G401.6 (cell line): ENCODE results near the gene LPO.
A peak's percentile ranks its signal among the peaks of the same experiment; 100 is the strongest.

Experiments
- FAIRE-seq: peaks from 2 replicates; lab custom pipeline; 2012; peaks lifted over from hg19 to GRCh38; lab: Jason Lieb, UNC

LPO gene

GRCh38 chr17:58238147-58238634 is at the start of gene LPO:
TSS of gene LPO (plus strand) at chr17:58238584. CDS start at chr17:58242980, 4,396 bp downstream.
- no peak for FAIRE-seq

GRCh38 chr17:58189436-58190146 is 48.8 kb upstream of the LPO start:
- FAIRE-seq, result no peak

GRCh38 chr17:58191241-58191896 is 47.0 kb upstream of the LPO start:
- no peak for FAIRE-seq

GRCh38 chr17:58192612-58193011 is 45.8 kb upstream of the LPO start, which contains the start of gene EPX:
TSS of gene EPX (plus strand) at chr17:58192726. CDS start at chr17:58192847, 121 bp downstream.
- FAIRE-seq, result no peak

- no peak for FAIRE-seq
Measured at GRCh38 chr17:58193641-58194255, 44.6 kb upstream of the LPO start.

DNA sequence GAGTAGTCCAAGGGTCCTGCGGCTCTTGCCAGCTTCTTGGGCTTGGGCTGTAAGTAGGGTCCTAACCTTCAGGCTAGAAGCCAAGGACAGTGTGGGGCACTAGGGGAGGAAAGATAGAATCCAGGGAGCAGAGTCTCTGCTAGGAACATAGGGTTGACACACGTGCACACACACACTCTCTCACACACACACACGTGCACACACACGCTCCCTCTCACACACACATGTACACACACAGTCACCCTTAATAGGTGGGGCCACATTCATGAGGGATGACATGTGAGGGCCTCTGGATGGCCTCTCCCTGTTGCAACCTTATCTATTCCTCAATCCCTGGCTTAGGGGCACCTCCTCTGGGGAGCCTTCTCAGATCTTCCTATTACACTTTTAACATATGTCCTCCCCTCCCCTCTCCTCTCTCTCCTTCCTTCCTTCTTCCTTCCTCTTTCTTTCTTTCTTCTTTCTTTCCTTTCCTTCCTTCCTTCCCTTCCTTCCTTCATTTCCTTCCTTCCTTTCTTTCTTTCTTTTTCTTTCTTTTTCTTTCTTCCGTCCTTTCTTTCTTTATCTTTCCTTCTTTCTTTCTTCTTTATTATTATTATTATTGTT is 42.8 kb upstream of the LPO start:
- FAIRE-seq, result no peak

- no peak for FAIRE-seq
Measured at GRCh38 chr17:58196610-58197009, 41.8 kb upstream of the LPO start.

DNA sequence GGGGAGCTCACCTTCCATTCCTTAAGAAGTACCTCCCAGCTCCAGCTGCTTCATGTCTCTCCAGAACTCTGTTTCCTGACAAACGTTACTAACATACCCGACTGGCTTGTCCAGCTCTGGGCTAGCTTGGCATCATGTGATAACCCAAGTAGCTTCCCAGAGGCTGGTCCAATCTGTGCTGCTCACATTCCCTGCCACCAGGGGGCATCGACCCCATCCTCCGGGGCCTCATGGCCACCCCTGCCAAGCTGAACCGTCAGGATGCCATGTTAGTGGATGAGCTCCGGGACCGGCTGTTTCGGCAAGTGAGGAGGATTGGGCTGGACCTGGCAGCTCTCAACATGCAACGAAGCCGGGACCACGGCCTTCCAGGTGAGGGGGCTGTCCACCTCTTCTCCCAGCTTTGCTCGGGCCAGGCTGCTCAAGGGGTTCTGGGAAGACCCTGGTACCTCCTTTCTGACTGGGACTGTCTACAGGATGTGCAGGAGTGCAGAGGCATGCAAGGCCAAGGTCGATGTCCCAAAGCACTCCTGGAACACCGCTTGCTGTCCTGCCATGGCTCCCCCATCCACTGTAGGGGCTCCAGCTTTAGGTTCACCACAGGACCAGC is 38.3 kb upstream of the LPO start:
- FAIRE-seq, result no peak

GRCh38 chr17:58202859-58203258 is 35.5 kb upstream of the LPO start:
- no peak for FAIRE-seq

DNA sequence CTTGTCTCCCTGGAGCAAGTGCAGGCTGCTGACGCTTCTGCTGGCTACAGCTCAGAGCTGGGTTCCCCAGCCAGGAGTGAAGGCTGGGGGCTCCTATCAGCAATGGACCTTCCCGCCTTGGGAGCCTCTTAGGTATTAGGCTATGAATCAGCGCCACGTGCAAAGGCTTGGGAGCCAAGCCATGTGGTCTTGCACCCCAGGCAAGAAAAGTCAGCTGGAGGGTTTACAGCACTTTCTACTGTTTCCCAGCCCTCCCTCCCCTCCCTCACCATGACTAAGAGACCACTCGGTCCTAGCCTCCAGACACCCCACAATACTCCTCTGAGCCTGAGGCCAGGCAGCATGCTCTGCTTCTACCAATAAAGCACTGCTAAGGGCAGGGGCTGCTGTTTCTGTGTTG is 33.6 kb upstream of the LPO start:
- FAIRE-seq, result no peak

DNA sequence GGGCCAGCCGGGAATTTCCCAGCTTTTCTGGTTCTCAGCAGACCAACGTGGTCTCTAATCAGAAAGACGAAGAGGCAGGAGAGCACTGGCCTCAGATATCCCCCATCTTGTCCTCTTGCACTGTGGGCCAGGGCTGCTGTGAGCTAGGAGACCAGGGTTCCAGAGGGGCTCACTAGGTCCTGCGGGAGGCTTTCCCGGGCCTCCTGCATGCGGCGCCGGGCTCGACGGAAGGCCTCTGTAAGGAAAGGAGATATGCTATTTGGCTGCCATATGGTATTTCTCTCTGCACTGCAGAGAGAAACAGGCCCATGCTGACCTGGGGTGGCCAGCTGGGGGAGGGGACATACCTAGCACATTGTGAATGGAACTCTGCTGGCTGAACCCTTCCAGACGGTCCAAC is 32.4 kb upstream of the LPO start:
- no peak for FAIRE-seq

DNA sequence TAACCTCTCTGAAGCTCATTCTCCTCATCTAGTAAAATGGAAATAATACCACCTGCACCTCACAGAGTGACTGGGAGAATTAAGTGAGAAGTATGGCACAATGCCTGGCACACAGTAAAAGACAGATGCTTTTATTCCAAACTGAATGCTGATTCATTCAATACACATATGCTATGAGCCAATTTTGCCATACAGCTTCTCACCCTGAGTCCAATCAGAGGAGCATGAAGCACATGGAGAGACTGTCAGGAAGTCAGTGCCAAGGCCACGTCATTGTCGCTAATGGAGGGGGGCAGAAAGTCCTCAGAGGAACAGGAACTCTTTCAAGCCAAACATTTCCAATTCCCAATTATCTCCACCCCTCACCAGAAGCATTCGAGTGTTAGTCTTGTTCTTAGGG is 30.9 kb upstream of the LPO start:
- no peak for FAIRE-seq

DNA sequence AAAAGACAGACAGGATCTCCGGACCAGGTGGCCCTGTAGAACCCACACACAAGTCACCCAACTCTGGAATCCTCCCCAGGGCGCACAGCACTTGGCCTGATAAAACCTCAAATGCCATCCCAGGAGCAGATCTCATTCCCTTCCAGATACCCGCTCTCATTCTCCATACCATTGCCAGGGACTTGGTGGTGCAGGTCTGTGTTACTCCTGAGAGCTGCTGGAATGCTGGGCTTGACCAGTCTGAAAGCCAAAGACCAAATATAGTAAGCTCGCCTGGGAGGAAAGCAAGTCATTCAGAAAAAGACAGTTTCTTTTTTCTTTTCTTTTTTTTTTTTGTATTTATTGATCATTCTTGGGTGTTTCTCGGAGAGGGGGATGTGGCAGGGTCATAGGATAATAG is 30.0 kb upstream of the LPO start:
- no peak for FAIRE-seq

DNA sequence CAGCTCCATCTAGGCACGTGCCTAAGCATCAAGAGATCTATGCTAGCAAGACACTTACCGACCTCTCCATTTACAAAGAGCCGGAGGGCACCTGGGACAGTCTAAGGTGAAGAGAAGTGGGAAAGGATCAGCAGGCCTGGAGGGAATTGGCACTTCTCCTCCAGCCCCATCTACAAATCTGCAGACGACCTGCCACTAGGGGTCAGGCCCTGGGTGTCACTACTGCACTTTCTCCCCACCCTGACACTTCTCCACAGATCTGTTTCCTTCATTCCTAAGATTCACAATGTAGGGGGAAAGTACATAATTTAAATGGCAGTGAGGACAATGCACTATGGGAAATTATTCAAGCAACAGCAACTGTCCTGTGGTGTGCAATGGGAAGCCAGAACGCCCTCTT is 27.5 kb upstream of the LPO start:
- FAIRE-seq, result no peak

GRCh38 chr17:58215685-58216084 is 22.7 kb upstream of the LPO start:
- no peak for FAIRE-seq

DNA sequence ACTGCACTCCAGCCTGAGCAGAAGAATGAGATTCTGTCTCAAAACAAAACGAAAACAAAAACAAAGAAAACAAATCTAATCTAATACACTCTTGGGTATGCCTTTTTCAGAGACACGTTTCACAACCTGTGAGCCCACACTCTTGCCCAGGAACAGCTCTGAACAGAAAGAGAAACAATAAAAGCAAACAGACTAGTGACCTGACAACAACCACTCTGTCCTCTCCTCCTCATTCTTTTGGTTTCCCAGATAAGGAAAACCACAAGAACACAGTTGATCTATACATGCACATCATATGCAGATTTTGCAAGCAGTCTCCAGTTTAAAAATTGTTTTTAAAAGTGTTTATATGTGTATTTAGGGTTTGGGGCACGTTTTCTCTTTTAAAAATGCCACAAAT is 20.6 kb upstream of the LPO start:
- no peak for FAIRE-seq

DNA sequence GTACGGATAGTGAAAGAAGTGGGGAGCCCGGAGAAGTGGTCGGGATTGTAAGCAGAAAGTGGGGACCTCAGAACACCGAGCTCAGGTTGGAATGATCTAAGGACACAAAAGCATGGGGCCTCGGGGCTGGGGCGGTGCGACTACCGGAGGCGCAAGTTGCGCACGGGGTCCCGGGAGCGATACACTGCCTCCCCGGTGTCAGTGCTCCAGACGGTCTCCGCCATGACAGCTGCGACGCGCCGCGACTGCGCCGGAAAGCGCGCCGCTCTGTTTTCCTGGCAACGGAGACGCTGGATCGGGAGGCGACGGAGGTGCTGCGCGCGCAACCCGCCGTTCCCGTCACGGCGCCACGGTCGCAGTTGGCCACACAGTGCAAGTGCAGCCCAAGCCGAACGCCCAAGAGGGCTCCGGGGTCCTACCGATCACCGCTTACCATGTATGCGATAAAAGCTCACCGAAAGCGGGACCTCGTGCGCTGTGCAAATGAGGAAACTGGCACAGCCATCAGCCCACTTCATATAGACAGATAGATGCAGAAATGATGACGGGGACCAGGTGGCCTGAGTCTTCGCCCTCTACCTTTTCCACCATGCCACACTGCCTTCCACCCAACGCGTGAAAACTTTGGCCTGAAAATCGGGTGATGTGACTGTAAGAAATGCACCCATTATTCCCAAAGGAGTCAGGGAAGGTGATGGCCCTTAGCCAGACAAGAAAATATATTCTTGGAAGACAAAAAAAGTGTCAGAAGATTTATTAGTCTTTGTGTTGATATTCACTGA is 19.2 kb upstream of the LPO start, which contains the start of gene MKS1:
Gene MKS1 (minus strand): TSS at position 249 of the 782 bp plus-strand sequence. CDS start 25 bp downstream, at position 224.
- FAIRE-seq, result peak; percentile 90

DNA sequence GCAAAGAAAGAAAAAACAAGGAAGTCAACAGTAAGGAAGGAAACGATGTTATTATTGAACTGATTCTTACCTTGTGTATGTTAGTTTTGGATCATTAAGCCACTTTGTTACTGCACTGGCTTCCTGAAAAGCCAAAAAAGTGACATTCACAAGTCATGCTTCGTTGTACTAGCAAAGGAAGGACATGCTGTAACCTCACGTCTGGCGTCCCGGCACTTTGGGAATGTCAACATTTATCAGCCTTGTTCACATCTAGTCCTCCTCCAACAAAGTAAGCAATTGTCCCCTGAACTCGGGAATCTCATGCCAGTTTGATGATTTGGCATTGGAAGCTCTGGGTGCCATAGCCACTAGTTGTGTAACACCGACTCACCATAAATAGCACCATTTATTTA is 18.6 kb upstream of the LPO start:
- no peak for FAIRE-seq

DNA sequence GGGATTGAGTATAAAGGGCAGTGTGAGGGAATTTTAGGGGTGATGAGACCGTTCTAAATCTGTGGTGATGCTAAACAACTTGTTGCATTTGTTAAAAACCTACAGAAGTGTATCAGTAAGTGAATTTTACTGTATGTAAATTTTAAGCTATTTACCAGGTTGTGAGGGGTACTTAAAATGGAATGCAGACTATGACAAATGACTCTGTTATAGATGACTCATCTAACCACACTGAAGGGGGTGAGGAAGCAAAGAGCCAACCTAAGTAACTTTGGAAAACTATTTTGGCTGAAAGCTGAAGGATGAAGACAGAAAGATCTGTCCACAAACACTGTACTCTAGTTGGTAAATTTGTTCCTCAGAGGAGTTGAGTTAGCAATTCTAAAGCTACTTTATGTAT is 14.1 kb upstream of the LPO start:
- FAIRE-seq, result no peak

DNA sequence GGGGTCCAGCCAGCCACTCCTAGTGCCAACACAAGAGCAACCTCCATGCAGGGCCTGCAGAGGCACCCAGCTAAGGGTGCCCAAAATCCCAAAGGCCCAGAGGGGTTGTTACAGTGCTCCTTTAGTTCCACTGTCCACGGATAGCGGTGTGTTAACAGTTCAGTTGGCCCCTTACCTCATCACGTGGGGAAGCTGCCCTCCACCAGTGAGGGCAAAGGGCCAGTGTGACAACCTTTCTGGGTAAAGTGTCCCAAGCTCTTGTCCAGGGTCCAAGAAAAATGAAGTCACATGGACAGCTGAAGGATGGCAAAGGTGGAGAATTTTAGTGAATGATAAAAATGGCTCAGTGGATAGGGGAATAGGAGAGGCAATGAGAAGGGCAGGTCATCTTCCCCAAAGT is 10.7 kb upstream of the LPO start:
- no peak for FAIRE-seq

- no peak for FAIRE-seq
Measured at GRCh38 chr17:58228679-58229078, 9.7 kb upstream of the LPO start.

- FAIRE-seq, result no peak
Measured at GRCh38 chr17:58229384-58229783, 9.0 kb upstream of the LPO start.
